LoVo (cell line): ENCODE results near the gene DMBT1.
A peak's percentile ranks its signal among the peaks of the same experiment; 100 is the strongest.

Experiments used
- DNase-seq: peaks from one replicate; pipeline ENCODE4 v3.0.0-alpha.2; 2016; ENCODE audit warnings: low spot score

The DMBT1 gene

DNA sequence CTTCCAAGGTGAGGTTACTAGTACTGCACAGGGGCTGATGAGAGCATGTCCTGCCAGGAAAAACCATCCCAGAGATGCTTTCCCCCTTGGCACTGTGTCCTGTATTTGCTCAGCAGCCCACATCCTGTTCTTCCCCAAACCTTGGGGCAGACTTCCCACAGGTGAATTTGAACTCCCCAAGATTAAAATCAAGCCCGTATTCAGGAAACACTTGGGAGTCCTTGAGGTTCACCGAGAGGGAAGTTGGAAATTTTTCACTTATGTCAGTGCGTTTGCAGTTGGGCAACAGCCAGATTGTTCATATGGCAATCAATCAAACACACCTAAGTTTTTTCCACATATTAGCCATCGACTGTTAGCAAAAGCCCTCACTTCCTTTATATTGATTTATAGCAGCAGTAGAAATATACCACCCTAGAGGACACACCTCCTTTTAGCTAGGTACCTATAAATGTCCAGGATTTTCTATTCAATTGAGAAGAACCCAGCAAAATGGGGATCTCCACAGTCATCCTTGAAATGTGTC, at the start of gene DMBT1:
DMBT1 (plus strand) TSS at position 476 of the 526 bp plus-strand sequence; CDS start at position 493, 17 bp downstream.
- no peak for DNase-seq

- DNase-seq = no peak
These were observed 47.5 kb upstream of the DMBT1 start for GRCh38 chr10:122513053-122513452.

GRCh38 chr10:122514045-122514840, 46.3 kb upstream of the DMBT1 start:
- no peak for DNase-seq

GRCh38 chr10:122515022-122515424, 45.5 kb upstream of the DMBT1 start:
- no peak for DNase-seq

GRCh38 chr10:122515588-122516231, 44.8 kb upstream of the DMBT1 start:
- no peak for DNase-seq

DNA sequence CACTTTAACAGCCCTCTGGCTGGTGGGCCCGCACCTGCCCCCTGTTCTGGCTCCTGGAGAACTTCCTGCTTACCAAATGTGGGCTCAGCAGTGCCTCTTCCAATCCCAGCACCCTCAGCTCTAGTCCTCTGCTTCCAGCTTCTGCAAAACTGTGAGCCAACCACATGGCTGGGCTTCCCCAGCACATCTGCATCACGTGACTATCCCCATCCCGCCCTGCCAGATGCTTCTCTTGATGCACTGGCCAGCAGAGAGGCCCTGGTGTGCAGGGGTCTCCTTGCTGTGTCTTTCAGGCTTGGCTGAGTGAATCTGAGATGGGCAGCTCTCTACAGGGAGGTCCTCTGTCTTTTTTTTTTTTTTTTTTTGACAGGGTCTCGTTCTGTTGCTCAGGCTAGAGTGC, 43.8 kb upstream of the DMBT1 start:
- DNase-seq = no peak

DNA sequence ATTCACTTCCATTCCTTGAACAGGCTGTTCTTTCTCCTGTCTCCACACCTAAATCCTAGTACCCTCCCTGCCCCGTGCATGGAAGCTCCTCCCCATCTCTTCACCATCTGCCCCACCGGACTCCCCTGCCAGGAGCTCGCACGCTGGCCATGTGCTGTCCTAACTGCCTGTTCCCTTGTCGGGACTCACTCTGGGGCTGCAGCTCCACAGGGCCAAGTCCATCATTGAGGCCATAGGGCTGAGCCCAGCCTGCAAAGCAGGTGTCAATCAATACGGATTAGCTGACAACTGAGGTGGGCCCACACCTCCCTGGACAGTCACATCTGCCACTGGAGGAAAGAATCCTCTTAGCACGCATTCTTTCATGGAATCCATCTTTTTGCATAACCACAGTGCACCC, 41.4 kb upstream of the DMBT1 start:
- DNase-seq = no peak

DNA sequence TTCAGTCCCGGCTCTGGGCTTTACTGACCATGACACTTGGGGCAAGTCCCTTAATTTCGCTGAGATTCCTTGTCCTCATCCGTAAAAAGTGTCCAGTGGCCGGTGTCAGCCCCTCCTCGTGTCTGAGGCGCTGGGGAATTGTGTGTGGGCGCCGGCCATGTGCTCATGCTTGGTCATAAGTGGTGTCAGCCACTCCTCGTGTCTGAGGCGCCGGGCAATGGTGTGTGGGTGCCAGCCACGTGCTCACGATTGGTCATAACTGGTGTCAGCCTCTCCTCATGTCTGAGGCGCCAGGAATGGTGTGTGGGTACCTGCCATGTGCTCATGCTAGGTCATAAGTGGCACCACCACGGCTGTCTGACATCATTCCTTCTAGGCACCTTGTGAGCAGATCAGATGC, 40.7 kb upstream of the DMBT1 start:
- no peak for DNase-seq

GRCh38 chr10:122521011-122521410, 39.5 kb upstream of the DMBT1 start:
- DNase-seq = no peak

DNA sequence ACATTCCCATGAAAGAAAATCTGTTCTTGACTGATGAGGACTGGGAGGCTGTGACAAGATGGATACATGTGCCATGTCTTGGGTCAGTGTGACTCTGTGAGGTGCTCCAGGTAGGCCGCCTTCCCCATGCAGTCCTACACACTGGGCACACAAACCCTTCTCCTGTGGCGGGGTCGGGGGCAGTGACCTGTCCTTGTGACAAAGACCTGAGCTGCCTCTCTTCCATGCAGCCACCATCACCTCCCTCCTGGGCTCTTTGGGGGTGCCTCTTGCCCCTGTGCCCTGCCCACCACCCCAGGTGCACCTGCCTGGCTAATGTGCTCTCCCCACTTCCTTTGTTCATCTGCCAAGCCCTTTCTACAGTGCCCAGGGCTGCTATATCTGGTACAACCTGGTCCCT, 35.7 kb upstream of the DMBT1 start:
- no peak for DNase-seq

DNA sequence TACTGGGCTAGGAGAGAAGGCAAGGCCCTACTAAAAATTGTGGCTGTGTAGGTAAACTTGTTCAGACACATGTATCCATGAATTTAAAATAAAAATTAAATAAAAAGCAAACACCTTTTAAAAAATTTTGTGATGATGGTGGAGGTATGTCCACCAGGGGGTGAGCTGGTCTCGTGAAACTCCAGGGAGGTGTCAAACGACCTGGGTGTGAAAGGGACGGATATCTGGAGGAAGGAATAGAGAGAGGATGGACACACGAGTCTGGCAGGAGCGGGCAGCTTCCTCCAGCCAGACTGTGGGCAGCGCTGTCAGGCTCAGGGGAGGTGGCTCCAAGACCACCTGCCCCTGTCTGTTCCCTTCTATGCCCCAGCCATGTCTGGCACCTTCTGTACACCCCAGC, 34.8 kb upstream of the DMBT1 start:
- DNase-seq = peak; percentile 10

DNA sequence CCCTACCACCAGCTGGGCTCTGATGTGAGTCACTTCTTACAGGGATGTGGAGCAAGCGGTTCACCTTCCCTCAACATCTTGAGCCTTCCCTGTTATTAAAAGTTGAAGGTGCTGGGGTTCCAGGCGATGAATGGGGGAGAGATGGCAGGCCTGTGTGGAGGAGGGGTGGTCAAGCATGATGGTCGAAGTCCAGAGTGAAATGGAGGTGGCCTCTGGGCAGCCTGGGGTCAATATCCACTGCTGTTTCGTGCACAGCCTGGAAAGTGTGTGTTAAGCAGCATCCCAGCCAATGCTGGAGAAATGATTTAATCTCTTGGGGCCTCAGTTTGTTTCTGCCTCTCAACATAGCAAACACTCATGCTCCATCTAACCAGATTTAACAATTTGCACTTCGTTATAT, 33.7 kb upstream of the DMBT1 start:
- no peak for DNase-seq

GRCh38 chr10:122530177-122530576, 30.4 kb upstream of the DMBT1 start:
- no peak for DNase-seq

- DNase-seq = no peak
These were observed 29.3 kb upstream of the DMBT1 start for GRCh38 chr10:122531261-122531660.

DNA sequence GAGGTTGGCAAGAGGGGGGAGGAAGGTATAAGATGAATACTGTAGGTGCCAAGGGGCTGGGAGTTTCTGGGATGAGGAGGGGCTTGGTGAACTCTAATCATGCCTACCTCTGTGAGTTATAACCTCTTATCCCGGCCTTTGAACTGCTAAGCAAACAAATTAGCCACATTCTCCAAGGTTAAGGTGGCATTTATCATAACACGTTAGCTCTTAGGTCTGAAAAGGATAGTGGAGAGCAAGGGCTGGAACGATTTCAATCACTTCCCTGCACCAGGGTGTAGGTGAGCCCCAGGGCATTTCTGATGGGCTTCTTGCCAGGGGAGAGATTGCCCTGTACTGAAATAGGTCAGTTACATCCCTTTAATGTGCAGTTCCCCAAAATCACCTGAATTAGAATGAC, 28.6 kb upstream of the DMBT1 start:
- peak; percentile 81 for DNase-seq

DNA sequence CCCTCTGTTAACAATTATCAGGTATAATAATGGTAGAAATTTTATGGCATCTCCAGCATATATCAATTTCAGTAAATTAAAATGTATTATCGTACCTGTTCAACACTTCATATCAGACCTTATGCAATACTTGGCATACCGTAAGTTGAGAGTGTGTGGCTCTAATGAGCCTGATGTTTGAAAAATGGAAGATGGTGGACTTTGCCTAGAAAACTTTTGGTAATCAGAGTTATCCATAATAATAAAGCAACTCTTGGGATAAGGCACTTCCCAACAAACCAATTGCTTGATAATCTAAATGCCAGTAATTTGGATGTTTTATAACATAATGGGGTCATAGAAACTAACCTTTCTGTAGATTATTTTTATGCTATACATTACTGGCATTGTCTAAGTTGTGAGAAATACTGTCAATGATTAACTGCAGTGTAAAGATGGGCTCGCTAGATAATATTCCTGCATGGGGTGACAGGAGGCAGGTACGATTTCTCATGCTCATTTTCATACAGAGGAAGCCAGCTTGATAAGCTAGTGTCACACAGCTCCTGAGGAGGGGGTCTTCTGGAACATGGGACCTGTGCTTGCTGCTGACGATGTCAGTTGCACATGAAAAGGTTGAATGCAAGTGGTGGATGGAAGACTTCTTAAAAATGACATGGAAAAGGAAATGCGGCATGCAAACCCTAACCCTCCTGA, 27.8 kb upstream of the DMBT1 start:
- no peak for DNase-seq

DNA sequence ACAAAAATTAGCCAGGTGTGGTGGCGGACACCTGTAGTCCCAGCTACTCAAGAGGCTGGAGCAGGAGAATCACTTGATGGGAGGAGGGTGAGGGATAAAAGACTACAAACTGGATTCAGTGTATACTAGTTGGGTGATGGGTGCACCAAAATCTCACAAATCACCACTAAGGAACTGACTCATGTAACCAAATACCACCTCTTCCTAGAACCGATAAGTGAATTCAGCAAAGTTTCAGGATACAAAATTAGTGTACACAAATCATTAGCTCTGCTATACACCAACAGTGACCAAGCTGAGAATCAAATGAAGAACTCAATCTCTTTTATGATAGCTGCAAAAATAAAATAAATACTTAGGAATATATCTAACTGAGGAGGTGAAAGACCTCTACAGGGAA, 23.0 kb upstream of the DMBT1 start:
- DNase-seq = no peak

DNA sequence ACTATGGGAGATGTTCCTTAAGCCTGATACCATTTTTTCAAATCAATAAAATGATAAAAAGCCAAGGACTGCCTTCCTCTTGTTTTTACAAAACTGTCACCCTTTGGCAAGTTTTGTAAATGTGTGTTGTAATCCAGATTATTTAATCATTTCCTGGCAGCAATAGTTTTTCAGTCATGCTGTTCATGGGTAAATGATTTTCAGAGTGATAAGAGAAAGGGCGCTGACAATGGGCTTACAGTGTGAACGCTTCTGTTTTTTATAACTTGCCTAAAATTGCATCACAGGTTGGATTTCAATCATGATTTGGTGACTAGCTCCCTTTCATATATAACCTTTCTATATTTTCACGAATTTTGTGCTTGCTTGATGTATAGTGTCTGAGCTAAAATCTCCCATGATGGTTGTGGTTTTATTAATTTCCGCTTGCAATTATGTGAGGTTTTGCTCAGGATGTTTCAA, 19.0 kb upstream of the DMBT1 start:
- DNase-seq = peak; percentile 15

GRCh38 chr10:122543676-122544445, 16.7 kb upstream of the DMBT1 start:
- peak; percentile 54 for DNase-seq

GRCh38 chr10:122544493-122544892, 16.1 kb upstream of the DMBT1 start:
- DNase-seq = no peak

DNA sequence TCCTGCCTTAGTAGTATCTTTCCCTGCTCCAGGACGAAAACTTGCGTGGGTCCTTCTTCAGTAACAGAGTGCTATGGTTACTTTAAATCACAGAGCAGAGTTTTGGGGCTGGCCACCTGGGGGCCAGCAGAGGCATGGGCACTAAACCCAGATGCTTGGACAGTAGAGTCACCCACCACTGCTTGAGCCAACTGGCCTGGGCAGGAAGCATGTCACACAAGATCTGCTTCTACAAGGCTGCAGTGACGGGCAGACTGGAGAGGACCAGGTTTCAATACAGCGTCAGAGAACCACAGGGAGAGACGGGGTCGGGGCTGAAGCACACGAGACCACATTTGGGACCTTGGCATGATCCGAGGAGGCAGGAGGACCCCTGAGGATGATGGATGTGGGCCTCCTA, 14.3 kb upstream of the DMBT1 start:
- no peak for DNase-seq
